ENCODE results near the gene MAN1C1.

MAN1C1 gene

GRCh38 chr1:25666460-25666859, 49.9 kb downstream of the MAN1C1 start:
- no peak for ATAC-seq
- TF ChIP-seq ZFP30 (CRISPR knock-in tag; IDR thresholded peaks at IDR 0.05) (no peak), POU6F1 (CRISPR knock-in tag; IDR thresholded peaks at IDR 0.05; ENCODE audit: borderline replicate concordance, low read depth) (no peak), GLIS3 (CRISPR knock-in tag; IDR thresholded peaks at IDR 0.05) (no peak), RARB (CRISPR knock-in tag; IDR thresholded peaks at IDR 0.05) (no peak), BACH2 (CRISPR knock-in tag; IDR thresholded peaks at IDR 0.05; ENCODE audit: borderline replicate concordance) (no peak), ZFP3 (CRISPR knock-in tag; IDR thresholded peaks at IDR 0.05) (no peak), TSHZ2 (CRISPR knock-in tag; IDR thresholded peaks at IDR 0.05) (no peak)

- TF ChIP-seq PATZ1 (CRISPR knock-in tag; IDR thresholded peaks at IDR 0.05; ENCODE audit: borderline replicate concordance) (no peak), ZC3H10 (CRISPR knock-in tag; IDR thresholded peaks at IDR 0.05) (no peak)
- ATAC-seq = no peak
Observed at GRCh38 chr1:25668931-25669573, 52.5 kb downstream of the MAN1C1 start.

GRCh38 chr1:25669781-25670567, 53.4 kb downstream of the MAN1C1 start:
- ATAC-seq = no peak
- TF ChIP-seq ZFP30 (CRISPR knock-in tag; IDR thresholded peaks at IDR 0.05) = no peak
- no peak for TF ChIP-seq CSRNP3 (CRISPR knock-in tag; IDR thresholded peaks at IDR 0.05)
- TF ChIP-seq TCF4 (CRISPR knock-in tag; IDR thresholded peaks at IDR 0.05; ENCODE audit: borderline replicate concordance) = no peak
- TF ChIP-seq GLIS3 (CRISPR knock-in tag; IDR thresholded peaks at IDR 0.05) = no peak
- TF ChIP-seq ZFP3 (CRISPR knock-in tag; IDR thresholded peaks at IDR 0.05) = no peak
- no peak for TF ChIP-seq ISL1 (CRISPR knock-in tag; IDR thresholded peaks at IDR 0.05)
- TF ChIP-seq SNAI2 (CRISPR knock-in tag; IDR thresholded peaks at IDR 0.05) = no peak
- no peak for TF ChIP-seq CSDC2 (CRISPR knock-in tag; IDR thresholded peaks at IDR 0.05)
- TF ChIP-seq ZNF8 (CRISPR knock-in tag; IDR thresholded peaks at IDR 0.05) = no peak
- no peak for TF ChIP-seq ARNTL (CRISPR knock-in tag; IDR thresholded peaks at IDR 0.05; ENCODE audit: borderline replicate concordance, low read depth)
- no peak for TF ChIP-seq ZNF565 (CRISPR knock-in tag; conservative IDR thresholded peaks at IDR 0.05; ENCODE audit: low read depth)
- no peak for TF ChIP-seq ESRRG (CRISPR knock-in tag; IDR thresholded peaks at IDR 0.05)
- TF ChIP-seq PPARA (CRISPR knock-in tag; IDR thresholded peaks at IDR 0.05; ENCODE audit: borderline replicate concordance) = no peak

- no peak for ATAC-seq
- TF ChIP-seq TSHZ2 (CRISPR knock-in tag; IDR thresholded peaks at IDR 0.05) = no peak
- no peak for TF ChIP-seq ZFP30 (CRISPR knock-in tag; IDR thresholded peaks at IDR 0.05)
- TF ChIP-seq ZNF70 (CRISPR knock-in tag; IDR thresholded peaks at IDR 0.05) = no peak
- no peak for TF ChIP-seq OSR1 (CRISPR knock-in tag; IDR thresholded peaks at IDR 0.05)
- no peak for TF ChIP-seq BACH2 (CRISPR knock-in tag; IDR thresholded peaks at IDR 0.05; ENCODE audit: borderline replicate concordance)
- TF ChIP-seq CREB5 (CRISPR knock-in tag; IDR thresholded peaks at IDR 0.05; ENCODE audit: low read depth) = no peak
- no peak for TF ChIP-seq TOX (CRISPR knock-in tag; IDR thresholded peaks at IDR 0.05; ENCODE audit: borderline replicate concordance)
- no peak for TF ChIP-seq ZC3H10 (CRISPR knock-in tag; IDR thresholded peaks at IDR 0.05)
Observed at GRCh38 chr1:25671929-25672328, 55.3 kb downstream of the MAN1C1 start.

Data from SK-N-SH treated with all-trans-retinoic acid at 6 μM for 48 hours (cell line).